HL-60 (cell line): ENCODE measurements around the gene POLR3E.

Experiments used
- DNase-seq, 2 experiments: peaks; one replicate each; pipeline ENCODE4 v3.0.0-alpha.2; 2010 to 2020; ENCODE audit warnings: low read depth in 1 of 2, low spot score in 1 of 2
- H3K27ac ChIP-seq: fragments of 250-450 bp; sonication (Bioruptor Pico); replicated peaks from 2 replicates; pipeline ENCODE4 v1.5.1; 2020; ENCODE audit warnings: mild to moderate bottlenecking, moderate library complexity
- H3K27me3 ChIP-seq: fragments of 250-450 bp; sonication (Bioruptor Pico); 2 replicates; pipeline ENCODE4 v1.5.1; 2021; ENCODE audit warnings: mild to moderate bottlenecking, moderate library complexity; ENCODE audit not compliant: insufficient read depth, poor library complexity, severe bottlenecking
- H3K4me3 ChIP-seq: replicated peaks from 2 replicates; pipeline ENCODE4 v1.5.1; 2011; ENCODE audit warnings: mild to moderate bottlenecking, control low read depth, low read length; ENCODE audit not compliant: insufficient read depth
- CTCF ChIP-seq: IDR thresholded peaks from one replicate; pipeline ENCODE4 v1.5.1; 2011; ENCODE audit warnings: low read length, control low read depth, inconsistent platforms; ENCODE audit not compliant: insufficient read depth
- GABPA ChIP-seq: IDR thresholded peaks from 2 replicates; pipeline ENCODE4 v1.6.1; 2012; ENCODE audit warnings: low read depth
- POLR2AphosphoS5 ChIP-seq: IDR thresholded peaks from 2 replicates; pipeline ENCODE4 v1.6.1; 2012; ENCODE audit warnings: low read depth
- SPI1 ChIP-seq: IDR thresholded peaks from 2 replicates; pipeline ENCODE4 v1.6.1; 2012; ENCODE audit warnings: low read depth, mild to moderate bottlenecking, borderline replicate concordance
- TF ChIP-seq, protein P1 (sequence below): IDR thresholded peaks from 2 replicates; pipeline ENCODE4 v1.6.1; 2012; ENCODE audit warnings: low read depth; ENCODE audit not compliant: insufficient replicate concordance

Gene POLR3E

DNA sequence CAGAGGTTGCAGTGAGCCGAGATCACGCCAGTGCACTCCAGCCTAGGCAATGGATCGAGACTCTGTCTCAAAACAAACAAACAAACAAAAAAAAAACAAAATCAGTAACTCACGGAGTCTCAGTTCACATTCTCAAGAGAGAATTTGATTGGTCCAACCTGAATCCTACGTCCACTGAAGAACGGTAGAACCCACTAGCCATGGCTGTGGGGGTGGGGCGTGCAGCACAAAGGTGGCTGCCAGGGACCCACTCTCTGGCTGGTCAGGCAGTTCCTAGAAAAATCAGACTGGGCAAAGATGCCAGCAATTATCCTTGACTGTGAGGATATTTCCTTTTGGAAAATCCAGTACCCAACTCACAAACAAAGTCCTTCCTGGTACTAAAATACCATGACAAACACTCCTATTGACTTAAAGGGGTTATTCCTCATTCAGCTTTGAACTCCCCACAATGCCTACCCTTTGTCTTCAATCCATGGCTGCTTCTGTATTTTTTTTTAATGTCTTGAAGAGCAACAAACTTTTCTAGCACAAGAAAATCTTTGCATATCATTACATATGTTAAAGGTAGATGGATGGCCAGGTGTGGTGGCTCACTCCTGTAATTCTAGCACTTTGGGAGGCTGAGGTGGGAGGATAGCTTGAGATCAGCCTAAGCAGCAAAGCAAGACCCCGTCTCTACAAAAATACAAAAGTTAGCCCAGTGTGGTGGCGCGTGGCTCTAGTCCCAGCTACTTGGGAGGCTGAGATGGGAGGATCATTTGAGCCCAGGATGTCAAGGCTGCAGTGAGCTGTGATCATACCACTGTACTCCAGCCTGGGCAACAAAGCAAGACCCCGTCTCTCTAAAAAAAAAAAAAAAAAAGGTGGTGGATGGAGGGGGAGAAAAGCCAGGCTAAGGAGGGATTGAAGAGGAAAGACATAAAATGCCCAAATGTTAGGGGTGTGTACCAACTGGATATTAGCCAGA is 3.8 kb upstream of the POLR3E start:
- DNase-seq, result no peak
- no peak overlapping the region for H3K27ac ChIP-seq
- no peaks in the 10 kb centered on the region for H3K27me3 ChIP-seq
- H3K4me3 ChIP-seq, result no peak overlapping the region
- TF ChIP-seq POLR2AphosphoS5 (no peak), CTCF (no peak), GABPA (no peak), SPI1 (no peak)
- TF ChIP-seq, protein P1, sequence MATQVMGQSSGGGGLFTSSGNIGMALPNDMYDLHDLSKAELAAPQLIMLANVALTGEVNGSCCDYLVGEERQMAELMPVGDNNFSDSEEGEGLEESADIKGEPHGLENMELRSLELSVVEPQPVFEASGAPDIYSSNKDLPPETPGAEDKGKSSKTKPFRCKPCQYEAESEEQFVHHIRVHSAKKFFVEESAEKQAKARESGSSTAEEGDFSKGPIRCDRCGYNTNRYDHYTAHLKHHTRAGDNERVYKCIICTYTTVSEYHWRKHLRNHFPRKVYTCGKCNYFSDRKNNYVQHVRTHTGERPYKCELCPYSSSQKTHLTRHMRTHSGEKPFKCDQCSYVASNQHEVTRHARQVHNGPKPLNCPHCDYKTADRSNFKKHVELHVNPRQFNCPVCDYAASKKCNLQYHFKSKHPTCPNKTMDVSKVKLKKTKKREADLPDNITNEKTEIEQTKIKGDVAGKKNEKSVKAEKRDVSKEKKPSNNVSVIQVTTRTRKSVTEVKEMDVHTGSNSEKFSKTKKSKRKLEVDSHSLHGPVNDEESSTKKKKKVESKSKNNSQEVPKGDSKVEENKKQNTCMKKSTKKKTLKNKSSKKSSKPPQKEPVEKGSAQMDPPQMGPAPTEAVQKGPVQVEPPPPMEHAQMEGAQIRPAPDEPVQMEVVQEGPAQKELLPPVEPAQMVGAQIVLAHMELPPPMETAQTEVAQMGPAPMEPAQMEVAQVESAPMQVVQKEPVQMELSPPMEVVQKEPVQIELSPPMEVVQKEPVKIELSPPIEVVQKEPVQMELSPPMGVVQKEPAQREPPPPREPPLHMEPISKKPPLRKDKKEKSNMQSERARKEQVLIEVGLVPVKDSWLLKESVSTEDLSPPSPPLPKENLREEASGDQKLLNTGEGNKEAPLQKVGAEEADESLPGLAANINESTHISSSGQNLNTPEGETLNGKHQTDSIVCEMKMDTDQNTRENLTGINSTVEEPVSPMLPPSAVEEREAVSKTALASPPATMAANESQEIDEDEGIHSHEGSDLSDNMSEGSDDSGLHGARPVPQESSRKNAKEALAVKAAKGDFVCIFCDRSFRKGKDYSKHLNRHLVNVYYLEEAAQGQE, result no peak

DNA sequence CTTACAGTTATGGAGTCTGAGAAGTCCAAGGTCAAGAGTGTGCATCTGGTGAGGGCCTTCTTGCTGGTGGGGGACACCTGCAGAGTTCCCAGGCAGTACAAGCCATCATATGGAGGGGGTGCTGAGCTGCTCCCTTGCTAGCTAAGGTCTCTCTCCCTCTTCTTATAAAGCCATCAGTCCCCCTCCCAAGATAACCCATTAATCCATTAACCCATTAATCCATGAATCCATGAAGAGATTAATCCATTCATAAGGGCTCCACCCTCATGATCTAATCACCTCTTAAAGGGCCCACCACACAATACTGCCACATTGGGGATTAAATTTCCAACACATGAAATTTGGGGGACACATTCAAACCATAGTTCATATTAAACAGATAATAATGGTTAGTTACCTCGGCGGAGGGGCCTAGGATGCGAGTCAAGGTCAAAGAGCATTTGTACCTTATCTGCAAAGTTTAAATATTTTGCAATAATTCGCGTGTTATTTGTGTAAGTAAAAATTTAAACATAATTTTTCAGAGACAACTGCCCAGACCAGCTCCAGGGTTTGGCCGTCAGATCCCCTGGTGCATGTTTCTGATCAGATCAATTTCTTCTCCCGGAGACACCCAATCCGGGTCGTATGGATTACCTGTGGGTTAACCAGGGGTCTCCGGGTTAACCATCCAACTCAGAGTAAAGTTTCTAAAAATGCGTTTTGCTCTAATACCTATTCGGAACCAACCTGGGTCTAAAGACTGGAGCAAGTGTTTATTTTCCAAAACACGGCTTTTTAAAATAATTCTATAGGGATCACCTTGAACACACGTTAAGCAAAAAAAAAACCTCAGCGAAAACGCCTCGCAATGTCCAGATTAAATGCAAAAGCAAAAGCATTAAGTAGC is 740 bp upstream of the POLR3E start:
- DNase-seq, result peak in 1 of 2 experiments; percentile 10
- H3K27ac ChIP-seq, result peak overlapping the region; percentile 32

More for the DNA sequence above, 740 bp upstream of the POLR3E start:
- TF ChIP-seq GABPA (no peak), SPI1 (no peak), CTCF (no peak), POLR2AphosphoS5 (no peak)
- TF ChIP-seq, protein P1, result no peak
- no peaks in the 10 kb centered on the region for H3K27me3 ChIP-seq
- H3K4me3 ChIP-seq, result peak overlapping the region; percentile 90
